Spleen (tissue), 11 donors: ENCODE results near the gene KCNG4. TPM values are rescaled to one million over a fixed set of nuclear protein-coding genes. Genes with fewer than 3 reads are reported as not detected.

Experiments
- DNase-seq: peaks from one replicate; pipeline ENCODE4 v3.0.0-alpha.2; 2020
- H3K27ac ChIP-seq, 8 donors: fragments of 200-600 bp; sonication (generic) in 7 of 8; 1 replicate in 4 of 8; 2 replicates in 4 of 8; pipeline versions ENCODE4 v1.5.0 to v1.8.0; 2016 to 2021; ENCODE audit warnings: inconsistent platforms in 4 of 8, mild to moderate bottlenecking in 4 of 8, moderate library complexity in 1 of 8
- H3K27me3 ChIP-seq, 7 donors: fragments of 200-600 bp; sonication (generic) in 6 of 7; replicated peaks in 1 of 7; 1 replicate in 4 of 7; 2 replicates in 3 of 7; pipeline versions ENCODE4 v1.5.0 to v1.8.0; 2016 to 2021; ENCODE audit warnings: inconsistent platforms in 3 of 7, mild to moderate bottlenecking in 1 of 7
- H3K36me3 ChIP-seq, 6 donors: fragments of 200-600 bp; sonication (generic) in 5 of 6; 1 replicate in 4 of 6; 2 replicates in 2 of 6; pipeline versions ENCODE4 v1.5.0 to v1.8.0; 2016 to 2021; ENCODE audit warnings: inconsistent platforms in 2 of 6
- H3K4me1 ChIP-seq, 6 donors: fragments of 200-600 bp; sonication (generic) in 5 of 6; 1 replicate in 3 of 6; 2 replicates in 3 of 6; pipeline versions ENCODE4 v1.5.0 to v1.8.0; 2016 to 2021; ENCODE audit warnings: inconsistent platforms in 3 of 6
- H3K4me3 ChIP-seq, 8 donors: fragments of 200-600 bp; sonication (generic) in 7 of 8; 1 replicate in 4 of 8; 2 replicates in 4 of 8; pipeline versions ENCODE4 v1.5.0 to v1.8.0; 2016 to 2021; ENCODE audit warnings: inconsistent platforms in 4 of 8, mild to moderate bottlenecking in 4 of 8, moderate library complexity in 2 of 8
- H3K9me3 ChIP-seq, 8 donors: fragments of 200-600 bp; sonication (generic) in 7 of 8; 1 replicate in 4 of 8; 2 replicates in 4 of 8; pipeline versions ENCODE4 v1.5.0 to v1.8.0; 2016 to 2021; ENCODE audit warnings: inconsistent platforms in 4 of 8
- CTCF ChIP-seq, 11 experiments: fragments of 200-600 bp in 7 of 11; fragments of 450-650 bp in 4 of 11; sonication (generic) in 4 of 11; IDR thresholded peaks in 8 of 11; conservative IDR thresholded peaks in 3 of 11; 1 replicate in 7 of 11; 2 replicates in 4 of 11; pipeline versions ENCODE4 v1.4.0 to v1.8.0; 2016 to 2021; ENCODE audit warnings: antibody characterized with exemption in 11 of 11, inconsistent platforms in 4 of 11, mild to moderate bottlenecking in 1 of 11
- POLR2A ChIP-seq, 3 donors: fragments of 450-650 bp; IDR thresholded peaks; one replicate each; pipeline ENCODE4 v1.5.1; 2017; ENCODE audit warnings: antibody characterized with exemption in 3 of 3, mild to moderate bottlenecking in 1 of 3
- POLR2AphosphoS5 ChIP-seq, 3 donors: sonication (generic); formaldehyde crosslinking; IDR thresholded peaks; one replicate each; pipeline ENCODE4 v1.5.1; 2017; ENCODE audit warnings: antibody characterized with exemption in 3 of 3
- WGBS, 5 donors: extraction: QIAGEN DNeasy Blood & Tissue Kit in 3 of 5; methylation state at CpG; one replicate each; pipeline versions ENCODE4 v1.1.5 to v1.1.7; 2013 to 2018; 5-methylcytosine and 5-hydroxymethylcytosine counted together
- intact Hi-C: fragments of 100-400 bp; cut with DNase I; formaldehyde crosslinking; loops from one replicate; pipeline ENCODE4 v1.15.0; 2023; ENCODE audit warnings: low total_unique reads
- polyA plus RNA-seq, 3 donors: library from polyadenylated mRNA; stranded (reverse); fragments of 200-250 nt; gene quantifications; one replicate each; pipeline ENCODE4 v1.2.1, GENCODE V29; 2013
- total RNA-seq, 7 donors: library from RNA; depleted of rRNA in 3 of 7; stranded (reverse); fragments of >200 nt in 3 of 7; fragmentation: NEBNext Ultra II Directional in 4 of 7; extraction: Animal tissue kit (Norgen Biotek cat#: 25700) in 4 of 7; gene quantifications; one replicate each; pipeline versions ENCODE4 v1.1.0 to v1.2.1, GENCODE V29; 2016 to 2021
- donor health status: healthy with polysubstance abuse.
- donor health status: DM: no; HTN: no; CAD: no; lungs with moderate emphysema.
- donor health status: DM: no; HTN: no; CAD: no.
- donor health status: Bipolar disorder and iron deficiency.
- donor health status: healthy.
- donor health status: DM: no; HTN: no; CAD: no.
- donor health status: DM: yes; HTN: yes; CAD: no.

Gene KCNG4
- total and polyA plus RNA-seq, 10 donors, result not detected

DNA sequence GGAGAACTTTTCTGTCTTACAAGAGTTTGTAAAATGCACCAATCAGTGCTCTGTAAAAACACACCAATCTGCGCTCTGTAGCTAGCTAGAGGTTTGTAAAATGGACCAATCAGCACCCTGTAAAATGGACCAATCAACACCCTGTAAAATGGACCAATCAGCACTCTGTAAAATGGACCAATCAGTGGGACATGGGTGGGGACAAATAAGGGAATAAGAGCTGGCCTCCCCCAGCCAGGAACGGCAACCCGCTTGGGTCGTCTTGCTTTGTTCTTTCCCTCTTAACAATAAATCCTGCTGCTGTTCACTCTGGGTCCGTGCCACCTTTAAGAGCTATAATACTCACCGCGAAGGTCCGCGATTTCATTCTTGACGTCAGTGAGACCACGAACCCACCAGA lies 18.5 kb upstream of the KCNG4 start:
- H3K36me3 ChIP-seq, result no peaks in the 10 kb centered on the region
- H3K9me3 ChIP-seq, result peaks cover 0 to 20% (median 4%) of the 10 kb centered on the region in 8 donors
- H3K27me3 ChIP-seq, result peaks cover 0 to 65% (median 0%) of the 10 kb centered on the region in 7 donors
- intact Hi-C loops, result no loop called here
- 85 to 91% (median 87%) methylated on average over 11 of the region's 11 CpGs for WGBS, 5 donors
- TF ChIP-seq POLR2A (IDR thresholded peaks at IDR 0.05), result no peak
- DNase-seq, result no peak
- no peak overlapping the region for H3K4me3 ChIP-seq
- no peaks in the 10 kb centered on the region for H3K4me1 ChIP-seq
- H3K27ac ChIP-seq, result no peak overlapping the region

GRCh38 chr16:84255050-84255810 lies 15.4 kb upstream of the KCNG4 start:
- WGBS, 5 donors, result 88 to 94% (median 91%) methylated on average over 4 of the region's 4 CpGs
- peaks cover 0 to 20% (median 4%) of the 10 kb centered on the region in 8 donors for H3K9me3 ChIP-seq
- peaks cover 0 to 49% (median 0%) of the 10 kb centered on the region in 7 donors for H3K27me3 ChIP-seq
- no peak overlapping the region for H3K4me3 ChIP-seq
- no peaks in the 10 kb centered on the region for H3K4me1 ChIP-seq
- intact Hi-C loops, result no loop called here
- no peak for DNase-seq
- no peak overlapping the region for H3K27ac ChIP-seq
- TF ChIP-seq POLR2AphosphoS5 (IDR thresholded peaks at IDR 0.05) (no peak), CTCF (IDR thresholded peaks at IDR 0.05 in 8 of 11, conservative IDR thresholded peaks at IDR 0.05 in 3 of 11) (no peak), POLR2A (IDR thresholded peaks at IDR 0.05) (no peak)
- no peaks in the 10 kb centered on the region for H3K36me3 ChIP-seq

GRCh38 chr16:84254062-84254461 lies 14.2 kb upstream of the KCNG4 start:
- DNase-seq, result no peak
- TF ChIP-seq CTCF (IDR thresholded peaks at IDR 0.05 in 8 of 11, conservative IDR thresholded peaks at IDR 0.05 in 3 of 11) (no peak), POLR2AphosphoS5 (IDR thresholded peaks at IDR 0.05) (no peak), POLR2A (IDR thresholded peaks at IDR 0.05) (no peak)
- WGBS, 5 donors, result 48 to 63% (median 50%) methylated on average over 4 of the region's 4 CpGs
- Histone ChIP-seq H3K27ac (no peak overlapping the region), H3K36me3 (no peaks in the 10 kb centered on the region), H3K4me3 (no peak overlapping the region), H3K9me3 (peaks cover 0 to 20% (median 4%) of the 10 kb centered on the region in 8 donors), H3K27me3 (peaks cover 0 to 47% (median 0%) of the 10 kb centered on the region in 7 donors), H3K4me1 (no peaks in the 10 kb centered on the region)
- intact Hi-C loops, result no loop called here

GRCh38 chr16:84253173-84253572 lies 13.4 kb upstream of the KCNG4 start:
- Histone ChIP-seq H3K4me3 (no peak overlapping the region), H3K4me1 (no peaks in the 10 kb centered on the region), H3K36me3 (no peaks in the 10 kb centered on the region), H3K27ac (no peak overlapping the region), H3K9me3 (peaks cover 0 to 15% (median 4%) of the 10 kb centered on the region in 8 donors), H3K27me3 (peaks cover 0 to 47% (median 0%) of the 10 kb centered on the region in 7 donors)
- TF ChIP-seq POLR2A (IDR thresholded peaks at IDR 0.05), result no peak
- DNase-seq, result no peak
- WGBS, 5 donors, result 70 to 84% (median 74%) methylated on average over 4 of the region's 4 CpGs
- intact Hi-C loops, result no loop called here

GRCh38 chr16:84252184-84252583 lies 12.4 kb upstream of the KCNG4 start:
- no peak overlapping the region for H3K4me3 ChIP-seq
- H3K27ac ChIP-seq, result no peak overlapping the region
- DNase-seq, result no peak
- TF ChIP-seq POLR2AphosphoS5 (IDR thresholded peaks at IDR 0.05) (no peak), POLR2A (IDR thresholded peaks at IDR 0.05) (no peak)
- intact Hi-C loops, result no loop called here
- peaks cover 0 to 37% (median 0%) of the 10 kb centered on the region in 7 donors for H3K27me3 ChIP-seq
- no peaks in the 10 kb centered on the region for H3K36me3 ChIP-seq
- WGBS, 5 donors, result 60 to 75% (median 64%) methylated on average over 7 of the region's 7 CpGs
- H3K9me3 ChIP-seq, result peaks cover 0 to 13% (median 4%) of the 10 kb centered on the region in 8 donors
- H3K4me1 ChIP-seq, result no peaks in the 10 kb centered on the region
